Naive thymus-derived CD4-positive, alpha-beta T cell (primary cell): Measurements from ENCODE around the gene PTPRQ. TPM values are rescaled to one million over a fixed set of nuclear protein-coding genes. Genes with fewer than 3 reads are reported as not detected.

Source experiments
- ATAC-seq: fragments of 150-1000 bp; cut with Tn5 transposase; 2 replicates; pipeline ENCODE4 v1.10.0; 2021; ENCODE audit warnings: mild to moderate bottlenecking, moderate library complexity
- CTCF ChIA-PET: fragments of 350-600 bp; sonication (Branson Sonifier 250); formaldehyde crosslinking; loops from one replicate; lab custom pipeline; 2021; ENCODE audit warnings: antibody characterized with exemption; lab: Charles Lee
- POLR2A ChIA-PET: fragments of 350-600 bp; sonication (Branson Sonifier 250); formaldehyde crosslinking; loops from one replicate; lab custom pipeline; 2021; ENCODE audit warnings: antibody characterized with exemption, inconsistent platforms; lab: Charles Lee
- DNase-seq, 9 donors: peaks; one replicate each; pipeline versions ENCODE4 v3.0.0 to v3.0.0-alpha.2; 2020 to 2022; ENCODE audit warnings: mixed read lengths in 1 of 9
- H3K27ac ChIP-seq: one replicate; pipeline ENCODE4 v1.7.0; 2013; ENCODE audit warnings: mild to moderate bottlenecking, low read depth, low read length, moderate library complexity
- H3K27me3 ChIP-seq, 2 donors: one replicate each; pipeline ENCODE4 v1.7.0; 2013; ENCODE audit warnings: low read length in 2 of 2, mild to moderate bottlenecking in 2 of 2, moderate library complexity in 2 of 2; ENCODE audit not compliant: control insufficient read depth in 2 of 2, insufficient read depth in 2 of 2
- H3K36me3 ChIP-seq, 3 experiments: 1 replicate in 2 of 3; 2 replicates in 1 of 3; pipeline ENCODE4 v1.7.0; 2013; ENCODE audit warnings: low read length in 3 of 3, mild to moderate bottlenecking in 3 of 3, moderate library complexity in 1 of 3; ENCODE audit not compliant: insufficient read depth in 3 of 3, control insufficient read depth in 2 of 3
- H3K4me1 ChIP-seq, 2 donors: one replicate each; pipeline ENCODE4 v1.7.0; 2013; ENCODE audit warnings: low read length in 2 of 2, mild to moderate bottlenecking in 2 of 2, moderate library complexity in 1 of 2; ENCODE audit not compliant: control insufficient read depth in 2 of 2, insufficient read depth in 2 of 2
- H3K4me3 ChIP-seq: 2 replicates; pipeline ENCODE4 v1.7.0; 2013; ENCODE audit warnings: mild to moderate bottlenecking, low read length
- H3K9me3 ChIP-seq, 3 experiments: 1 replicate in 2 of 3; 2 replicates in 1 of 3; pipeline ENCODE4 v1.7.0; 2013; ENCODE audit warnings: low read length in 3 of 3; ENCODE audit not compliant: control insufficient read depth in 2 of 3
- H3K27ac Mint-ChIP-seq, 9 donors: one replicate each; pipeline ENCODE4 v1.8.0; 2020 to 2022; ENCODE audit warnings: mixed read lengths in 9 of 9, mild to moderate bottlenecking in 8 of 9, moderate library complexity in 5 of 9, inconsistent platforms in 2 of 9
- H3K27me3 Mint-ChIP-seq, 5 donors: one replicate each; pipeline ENCODE4 v1.8.0; 2021 to 2022; ENCODE audit warnings: mixed read lengths in 5 of 5, mild to moderate bottlenecking in 1 of 5
- H3K36me3 Mint-ChIP-seq, 5 donors: one replicate each; pipeline ENCODE4 v1.8.0; 2020 to 2022; ENCODE audit warnings: mixed read lengths in 5 of 5, mild to moderate bottlenecking in 3 of 5, inconsistent platforms in 1 of 5
- H3K4me1 Mint-ChIP-seq, 7 donors: one replicate each; pipeline ENCODE4 v1.8.0; 2020 to 2022; ENCODE audit warnings: mixed read lengths in 7 of 7, mild to moderate bottlenecking in 3 of 7, inconsistent platforms in 1 of 7
- H3K4me3 Mint-ChIP-seq, 10 donors: one replicate each; pipeline ENCODE4 v1.8.0; 2020 to 2022; ENCODE audit warnings: mild to moderate bottlenecking in 10 of 10, mixed read lengths in 10 of 10, moderate library complexity in 6 of 10, inconsistent platforms in 2 of 10
- H3K9me3 Mint-ChIP-seq, 11 donors: one replicate each; pipeline ENCODE4 v1.8.0; 2020 to 2022; ENCODE audit warnings: mixed read lengths in 11 of 11, mild to moderate bottlenecking in 4 of 11, inconsistent platforms in 1 of 11, moderate library complexity in 1 of 11
- intact Hi-C, 2 donors: fragments of 100-400 bp; cut with micrococcal nuclease; formaldehyde crosslinking; loops; one replicate each; pipeline ENCODE4 v1.15.1; 2023
- polyA plus RNA-seq, 2 donors: library from polyadenylated mRNA; unstranded; fragments of 300-500 nt; fragmentation: Illumina TruSeq; gene quantifications; one replicate each; pipeline ENCODE4 v1.2.3, GENCODE V29; 2021
- total RNA-seq, 6 experiments: library from RNA in 5 of 6; stranded (reverse) in 5 of 6; gene quantifications; 1 replicate in 5 of 6; 2 replicates in 1 of 6; pipeline ENCODE4 v1.2.3 and lab custom pipeline; 2021 to 2026

The PTPRQ gene
- total and polyA plus RNA-seq, 7 experiments from 2014 or later = not detected

DNA sequence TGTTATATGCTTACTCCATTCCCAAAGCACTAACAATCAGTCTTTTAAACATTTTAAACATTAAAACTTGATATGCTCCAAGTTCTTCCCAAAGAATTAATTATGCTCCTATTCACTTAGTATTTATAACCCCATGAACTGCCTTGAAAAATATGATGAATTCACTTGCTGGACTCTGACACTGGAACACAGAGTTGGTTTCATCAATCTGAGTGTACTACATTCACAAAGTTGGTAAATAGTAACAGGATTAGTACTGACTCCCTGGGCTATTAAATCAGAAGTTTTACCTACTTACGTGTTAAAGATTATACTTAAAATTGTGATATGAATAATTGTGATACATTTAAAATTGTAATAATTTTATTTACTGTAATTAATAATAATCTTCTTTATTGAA is 246.1 kb downstream of the PTPRQ start:
- ChIA-PET POLR2A (no interaction called here), CTCF (no interaction called here)
- H3K27ac ChIP-seq = no peak overlapping the region
- no peaks in the 10 kb centered on the region for H3K36me3 ChIP-seq
- H3K9me3 ChIP-seq = no peaks in the 10 kb centered on the region
- Mint-ChIP-seq H3K9me3 (peaks cover 0 to 7% (median 0%) of the 10 kb centered on the region in 11 donors), H3K36me3 (no peaks in the 10 kb centered on the region), H3K4me3 (no peak overlapping the region), H3K4me1 (no peaks in the 10 kb centered on the region), H3K27me3 (no peaks in the 10 kb centered on the region), H3K27ac (no peak overlapping the region)
- no peak for ATAC-seq
- H3K4me3 ChIP-seq = no peak overlapping the region
- intact Hi-C loops = no loop called here
- no peak for DNase-seq
- H3K27me3 ChIP-seq = no peaks in the 10 kb centered on the region
- no peaks in the 10 kb centered on the region for H3K4me1 ChIP-seq

DNA sequence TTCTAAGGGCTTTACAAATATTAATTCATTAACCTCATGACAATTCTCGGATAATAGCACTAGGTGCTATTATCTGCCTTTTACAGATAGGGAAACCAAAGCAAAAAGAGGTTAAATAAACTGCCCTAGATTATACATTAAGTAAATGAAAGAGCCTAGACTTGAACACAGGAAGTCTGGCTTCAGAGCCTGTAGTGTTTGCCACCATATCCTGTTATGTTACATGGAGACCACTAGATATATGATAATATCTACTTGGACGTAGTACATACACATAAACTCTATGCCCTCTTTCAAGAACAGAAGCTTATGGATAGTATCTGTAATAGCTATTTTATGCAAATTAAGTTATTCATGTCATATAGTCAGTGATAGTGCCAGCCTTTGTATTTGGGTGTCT is 246.5 kb downstream of the PTPRQ start:
- intact Hi-C loops = no loop called here
- CTCF ChIA-PET = no interaction called here
- H3K36me3 ChIP-seq = no peaks in the 10 kb centered on the region
- peaks cover 0 to 7% (median 0%) of the 10 kb centered on the region in 11 donors for H3K9me3 Mint-ChIP-seq
- H3K27me3 ChIP-seq = no peaks in the 10 kb centered on the region
- no peak overlapping the region for H3K4me3 ChIP-seq
- no peaks in the 10 kb centered on the region for H3K9me3 ChIP-seq
- no peak for ATAC-seq
- POLR2A ChIA-PET = no interaction called here
- no peak overlapping the region for H3K27ac Mint-ChIP-seq
- H3K4me1 ChIP-seq = no peaks in the 10 kb centered on the region
- no peaks in the 10 kb centered on the region for H3K4me1 Mint-ChIP-seq
- H3K27me3 Mint-ChIP-seq = no peaks in the 10 kb centered on the region
- no peak overlapping the region for H3K4me3 Mint-ChIP-seq
- DNase-seq = no peak
- no peak overlapping the region for H3K27ac ChIP-seq
- H3K36me3 Mint-ChIP-seq = no peaks in the 10 kb centered on the region

DNA sequence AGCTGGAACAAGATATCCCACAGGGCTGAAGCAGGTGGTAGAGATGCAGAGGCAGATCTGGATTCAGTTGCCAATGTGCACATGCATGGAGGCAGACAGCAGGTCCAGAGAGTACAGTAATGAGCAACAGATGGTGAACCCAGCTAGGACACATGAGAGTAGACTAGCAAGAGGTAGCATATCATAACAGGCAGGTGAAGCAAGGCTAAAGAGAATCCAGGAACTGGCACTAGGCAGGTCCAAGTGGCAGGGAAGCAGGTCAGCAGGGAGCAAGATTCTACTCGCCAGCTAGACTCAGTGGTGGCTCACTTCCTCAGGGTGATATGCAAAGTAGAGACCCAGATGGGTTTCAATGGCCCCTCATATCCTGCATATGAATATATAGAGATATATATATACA is 248.1 kb downstream of the PTPRQ start:
- Histone ChIP-seq H3K4me3 (no peak overlapping the region), H3K27ac (no peak overlapping the region), H3K4me1 (no peaks in the 10 kb centered on the region), H3K36me3 (no peaks in the 10 kb centered on the region), H3K27me3 (no peaks in the 10 kb centered on the region), H3K9me3 (no peaks in the 10 kb centered on the region)
- ChIA-PET POLR2A (no interaction called here), CTCF (interaction anchor here (0.7 kb wide), 1 partner anchor 71 kb away, joined by 4 read pairs; no protein-coding TSS in a partner anchor)
- Mint-ChIP-seq H3K4me1 (no peaks in the 10 kb centered on the region), H3K27me3 (no peaks in the 10 kb centered on the region), H3K36me3 (no peaks in the 10 kb centered on the region), H3K9me3 (peaks cover 0 to 2% (median 0%) of the 10 kb centered on the region in 11 donors), H3K4me3 (no peak overlapping the region), H3K27ac (no peak overlapping the region)
- ATAC-seq = no peak
- intact Hi-C loops = no loop called here
- DNase-seq = no peak

DNA sequence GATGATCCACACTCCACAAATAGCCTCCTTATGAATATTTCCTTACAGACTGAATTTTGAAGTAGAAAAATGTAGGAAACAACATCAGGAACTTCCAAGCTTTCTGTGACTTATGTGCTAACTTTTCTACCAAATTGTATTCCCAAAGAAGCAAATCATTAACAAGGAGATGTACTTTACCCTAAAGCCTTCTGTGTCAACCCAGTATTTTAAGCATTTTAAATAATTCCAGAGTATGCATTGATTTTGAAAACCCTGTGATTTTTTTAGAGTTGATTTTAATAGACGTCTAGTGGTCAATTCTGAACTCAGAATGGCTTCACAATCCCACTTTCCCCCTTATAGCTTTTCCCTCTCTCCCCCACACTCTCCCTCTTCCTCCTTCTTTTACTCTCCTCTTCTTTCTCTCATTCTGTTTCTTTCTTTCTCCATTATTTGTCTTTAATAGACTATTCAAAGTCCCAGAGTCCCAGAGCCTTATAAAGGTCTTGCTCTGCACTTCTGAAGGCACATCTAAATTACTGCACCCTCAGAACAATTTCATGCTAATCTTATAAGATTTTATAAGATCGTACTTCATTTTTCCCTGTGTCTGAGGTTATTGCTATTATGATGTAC is 253.3 kb downstream of the PTPRQ start:
- Mint-ChIP-seq H3K4me3 (no peak overlapping the region), H3K4me1 (no peaks in the 10 kb centered on the region), H3K27ac (no peak overlapping the region), H3K36me3 (no peaks in the 10 kb centered on the region), H3K9me3 (peaks cover 0 to 2% (median 0%) of the 10 kb centered on the region in 11 donors), H3K27me3 (no peaks in the 10 kb centered on the region)
- H3K27ac ChIP-seq = no peak overlapping the region
- no peaks in the 10 kb centered on the region for H3K9me3 ChIP-seq
- H3K27me3 ChIP-seq = no peaks in the 10 kb centered on the region
- ATAC-seq (no peak), DNase-seq (no peak)
- no peaks in the 10 kb centered on the region for H3K36me3 ChIP-seq
- CTCF ChIA-PET = no interaction called here
- intact Hi-C loops = no loop called here
- no peaks in the 10 kb centered on the region for H3K4me1 ChIP-seq
- no peak overlapping the region for H3K4me3 ChIP-seq
- POLR2A ChIA-PET = no interaction called here

DNA sequence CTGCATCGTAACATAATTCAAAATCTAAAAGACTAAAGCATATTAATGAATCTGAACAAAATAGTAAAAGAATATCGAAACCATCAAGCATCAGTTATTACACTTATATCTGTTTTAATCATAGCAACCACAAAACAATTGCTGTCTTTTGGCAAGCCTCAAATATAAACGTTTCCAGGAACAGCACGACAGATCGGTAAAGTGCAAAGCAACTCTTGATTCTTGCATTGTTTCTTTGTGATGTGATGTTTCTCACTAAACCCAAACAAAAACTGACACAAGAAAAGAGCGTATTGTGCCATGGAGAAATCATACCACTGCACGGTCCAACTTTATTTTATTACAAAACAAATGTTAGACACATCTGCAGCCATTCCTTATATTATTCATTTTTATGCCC is 254.2 kb downstream of the PTPRQ start:
- ChIA-PET CTCF (no interaction called here), POLR2A (no interaction called here)
- Histone ChIP-seq H3K4me3 (no peak overlapping the region), H3K27ac (no peak overlapping the region), H3K4me1 (no peaks in the 10 kb centered on the region), H3K36me3 (no peaks in the 10 kb centered on the region), H3K27me3 (no peaks in the 10 kb centered on the region), H3K9me3 (no peaks in the 10 kb centered on the region)
- Mint-ChIP-seq H3K4me3 (no peak overlapping the region), H3K27me3 (no peaks in the 10 kb centered on the region), H3K4me1 (no peaks in the 10 kb centered on the region), H3K9me3 (peaks cover 0 to 2% (median 0%) of the 10 kb centered on the region in 11 donors), H3K27ac (no peak overlapping the region), H3K36me3 (no peaks in the 10 kb centered on the region)
- DNase-seq = no peak
- intact Hi-C loops = no loop called here
- ATAC-seq = no peak

DNA sequence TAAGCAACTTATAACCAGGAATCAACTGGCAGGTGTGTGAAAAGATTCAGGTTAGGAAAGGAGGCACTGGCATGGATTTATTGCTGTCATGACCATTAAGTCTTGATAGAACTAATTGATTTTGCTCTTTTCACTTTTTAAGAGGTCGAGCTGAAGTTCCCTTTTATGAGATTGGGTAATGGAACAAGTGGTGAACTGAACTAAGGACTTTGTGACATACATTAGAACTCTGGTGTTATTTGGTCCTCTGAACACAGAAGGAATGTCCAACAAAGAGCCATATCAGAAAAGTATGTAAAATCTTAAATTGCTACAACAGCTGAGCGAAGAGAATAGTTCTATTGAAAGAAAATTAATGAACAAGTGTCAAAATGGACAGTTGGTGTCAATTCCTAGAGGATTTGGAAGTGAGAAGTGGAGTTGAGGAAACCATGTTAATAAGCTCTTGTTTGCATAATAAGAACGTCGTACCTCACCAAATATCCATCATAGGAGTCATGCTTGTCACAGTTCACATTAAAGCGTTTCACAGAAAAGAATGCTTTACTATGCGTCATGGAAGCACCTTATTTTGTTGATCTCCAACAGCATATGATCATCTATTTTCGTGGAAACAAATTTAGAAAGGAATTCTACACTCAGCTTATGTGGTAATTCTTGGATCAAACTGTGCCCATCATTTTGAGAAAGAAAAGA is 255.0 kb downstream of the PTPRQ start:
- ChIA-PET CTCF (no interaction called here), POLR2A (no interaction called here)
- H3K36me3 ChIP-seq = no peaks in the 10 kb centered on the region
- H3K9me3 ChIP-seq = no peaks in the 10 kb centered on the region
- Mint-ChIP-seq H3K36me3 (no peaks in the 10 kb centered on the region), H3K9me3 (peaks cover 0 to 4% (median 0%) of the 10 kb centered on the region in 11 donors), H3K27me3 (no peaks in the 10 kb centered on the region), H3K4me3 (no peak overlapping the region), H3K27ac (no peak overlapping the region), H3K4me1 (no peaks in the 10 kb centered on the region)
- no peaks in the 10 kb centered on the region for H3K4me1 ChIP-seq
- H3K27me3 ChIP-seq = no peaks in the 10 kb centered on the region
- ATAC-seq (no peak), DNase-seq (no peak)
- no peak overlapping the region for H3K27ac ChIP-seq
- H3K4me3 ChIP-seq = no peak overlapping the region
- intact Hi-C loops = no loop called here

DNA sequence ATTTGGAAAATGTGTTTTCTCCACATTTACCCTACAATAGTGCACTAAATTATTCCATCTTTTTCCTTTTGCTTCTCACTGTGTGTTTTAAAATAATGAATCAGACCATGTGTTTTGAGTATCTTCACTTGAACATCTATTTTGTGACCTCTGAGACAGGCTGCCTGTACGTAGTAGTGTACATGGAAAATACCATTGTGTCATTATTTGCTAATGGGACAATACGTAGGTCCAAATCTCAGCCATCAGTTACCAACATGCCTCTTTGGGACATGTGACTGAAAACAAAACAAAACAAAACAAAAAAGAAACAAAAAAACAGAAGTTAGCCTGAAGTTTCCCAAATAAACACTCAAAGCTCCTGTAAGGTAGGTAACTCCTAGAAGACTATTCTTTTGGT is 256.3 kb downstream of the PTPRQ start:
- H3K9me3 ChIP-seq = no peaks in the 10 kb centered on the region
- no peak overlapping the region for H3K27ac ChIP-seq
- Mint-ChIP-seq H3K4me3 (no peak overlapping the region), H3K9me3 (peaks cover 0 to 4% (median 0%) of the 10 kb centered on the region in 11 donors), H3K27ac (no peak overlapping the region), H3K36me3 (no peaks in the 10 kb centered on the region), H3K4me1 (no peaks in the 10 kb centered on the region), H3K27me3 (no peaks in the 10 kb centered on the region)
- intact Hi-C loops = no loop called here
- no peaks in the 10 kb centered on the region for H3K4me1 ChIP-seq
- H3K27me3 ChIP-seq = no peaks in the 10 kb centered on the region
- ChIA-PET POLR2A (no interaction called here), CTCF (no interaction called here)
- no peak overlapping the region for H3K4me3 ChIP-seq
- ATAC-seq = no peak
- DNase-seq = no peak
- H3K36me3 ChIP-seq = no peaks in the 10 kb centered on the region
